GM21360 (cell line): ENCODE measurements around the gene CCN2.
"Not testable (repeated sequence)": the region's sequence is repeated elsewhere in the genome, so short reads cannot be mapped to it uniquely, and the experiment has no call there.

Source experiments
- ATAC-seq: cut with Tn5 transposase; IDR thresholded peaks from one replicate; pipeline ENCODE4 v1.9.1; 2021; ENCODE audit warnings: mild to moderate bottlenecking, moderate library complexity; ENCODE audit not compliant: unreplicated experiment

Gene CCN2

DNA sequence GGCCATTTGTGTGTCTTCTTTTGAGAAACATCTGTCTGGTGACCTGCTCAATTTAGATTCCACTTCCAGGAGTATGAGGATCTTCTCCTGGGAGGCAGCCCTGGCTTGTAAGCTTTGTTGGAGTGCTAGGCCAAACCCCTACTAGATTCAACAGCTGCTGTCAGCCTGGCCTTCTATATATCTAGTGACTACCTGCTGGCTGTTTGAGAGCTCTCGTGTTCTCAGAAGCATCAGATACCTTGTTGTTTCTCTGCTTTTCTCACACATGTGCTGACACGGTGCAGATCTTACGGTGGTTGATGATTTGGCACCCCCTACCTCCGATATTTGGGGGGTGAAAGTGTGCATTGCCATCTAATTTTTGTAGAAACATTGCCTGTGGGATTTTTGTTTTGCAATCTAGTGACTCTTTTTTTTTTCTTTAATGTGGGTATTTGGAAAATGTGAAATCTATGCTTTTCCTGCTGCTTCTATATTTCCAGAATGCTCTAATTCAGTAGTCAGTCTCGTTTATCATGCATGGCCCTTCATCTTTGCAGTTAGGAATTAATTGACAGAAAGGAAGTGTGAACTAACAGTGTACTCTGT, 4.7 kb downstream of the CCN2 start:
- ATAC-seq = no peak

DNA sequence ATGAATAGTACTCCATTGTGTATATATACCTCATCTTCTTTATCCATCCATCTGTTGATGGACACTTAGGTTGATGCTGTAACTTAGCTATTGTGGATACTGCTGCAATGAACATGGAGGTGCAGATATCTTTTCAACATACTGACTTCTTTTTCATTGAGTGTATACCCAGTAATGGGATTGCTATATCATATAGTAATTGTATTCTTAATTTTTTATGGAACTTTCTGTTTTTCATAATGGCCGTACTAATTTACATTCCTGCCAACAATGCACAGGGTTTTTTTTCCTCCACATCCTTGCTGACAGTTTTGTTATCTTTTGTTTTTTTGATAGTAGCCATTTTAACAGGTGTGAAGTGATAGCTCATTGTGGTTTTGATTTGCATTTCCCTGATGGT, 5.2 kb downstream of the CCN2 start:
- ATAC-seq = no peak

- no peak for ATAC-seq
These were observed 13.2 kb downstream of the CCN2 start for GRCh38 chr6:131937703-131938631.

- no peak for ATAC-seq
These were observed 13.9 kb downstream of the CCN2 start for GRCh38 chr6:131937226-131937625.

DNA sequence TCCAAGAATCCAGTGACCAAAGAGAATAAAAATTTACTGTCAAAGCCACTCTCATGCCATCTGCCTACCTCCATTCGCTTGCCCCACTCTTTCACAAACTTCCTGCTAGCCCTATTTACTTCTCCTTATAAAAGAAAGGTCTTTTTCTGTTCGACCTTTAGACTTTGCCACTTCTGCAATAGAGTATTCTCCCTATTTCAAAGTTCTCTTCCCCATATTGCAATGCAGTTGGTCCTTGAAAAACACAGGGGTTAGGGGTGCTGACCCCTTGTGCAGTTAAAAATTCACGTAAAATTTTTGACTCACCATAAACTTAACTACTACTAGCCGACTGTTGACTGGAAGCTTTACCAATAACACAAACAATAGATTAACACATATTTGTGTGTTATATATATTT, 15.0 kb downstream of the CCN2 start:
- ATAC-seq = no peak

DNA sequence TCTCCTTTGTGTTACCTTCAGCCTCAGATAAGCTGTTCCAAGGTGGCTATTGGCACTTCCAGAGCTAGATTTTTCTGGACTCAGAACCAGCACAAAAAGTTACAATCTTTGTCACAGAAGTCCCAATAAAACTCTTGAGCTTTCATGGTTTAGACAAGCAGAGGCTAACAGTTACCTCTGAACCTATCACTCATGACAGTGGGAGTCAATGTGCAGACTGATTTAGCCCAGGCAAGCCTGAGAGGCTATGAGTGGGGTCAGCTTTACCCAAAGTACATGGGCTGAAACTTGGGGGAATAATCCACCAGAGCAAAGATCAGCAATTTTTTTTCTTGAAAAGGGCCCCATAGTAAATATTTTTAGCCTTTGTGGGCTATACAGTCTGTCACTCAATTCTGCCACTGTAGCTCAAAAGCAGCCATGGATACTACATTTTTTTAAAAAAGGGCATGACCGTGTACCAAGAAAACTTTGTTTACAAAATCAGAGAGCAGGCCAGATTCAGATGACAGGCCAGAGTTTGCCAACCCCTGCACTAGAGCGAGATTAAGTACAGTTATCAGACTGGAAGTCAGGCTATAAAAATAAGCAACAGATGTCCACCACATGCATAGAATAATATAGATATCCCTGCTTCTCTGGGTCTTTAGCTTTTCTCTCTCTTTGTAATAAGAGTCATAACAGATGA, 20.0 kb downstream of the CCN2 start:
- ATAC-seq = no peak

- no peak for ATAC-seq
These were observed 21.2 kb downstream of the CCN2 start for GRCh38 chr6:131929976-131930375.

GRCh38 chr6:131929264-131929663, 21.9 kb downstream of the CCN2 start:
- ATAC-seq = no peak

DNA sequence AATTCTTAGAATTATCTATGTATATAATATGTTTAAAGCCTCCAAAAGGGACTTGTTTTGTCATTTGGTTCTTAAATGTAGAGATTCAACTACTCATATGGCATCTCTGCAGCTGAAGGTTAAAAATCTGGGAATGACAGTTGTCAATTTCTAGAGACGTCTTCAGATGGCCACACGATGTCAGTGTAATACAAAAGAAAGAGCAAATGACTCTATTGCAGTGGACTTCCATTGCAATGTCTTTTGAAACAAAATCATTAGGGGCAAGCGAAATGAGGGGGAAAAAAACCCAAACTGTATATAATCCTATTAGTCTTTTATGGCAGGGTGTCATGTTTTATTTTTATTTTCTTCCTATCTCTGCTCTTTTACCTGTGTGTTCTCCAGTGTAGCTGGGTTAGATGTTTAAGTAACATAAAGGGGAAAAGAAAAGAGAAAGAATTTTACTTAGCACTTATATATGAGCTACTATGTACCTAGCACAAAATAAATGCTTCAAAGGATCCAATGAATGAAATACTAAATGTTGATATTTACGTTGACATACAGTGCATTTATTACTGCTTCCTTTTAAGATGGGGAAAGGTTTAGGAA, 26.2 kb downstream of the CCN2 start:
- ATAC-seq = no peak

- no peak for ATAC-seq
These were observed 27.8 kb downstream of the CCN2 start for GRCh38 chr6:131923356-131923755.

- no peak for ATAC-seq
These were observed 30.5 kb downstream of the CCN2 start for GRCh38 chr6:131920656-131921055.

GRCh38 chr6:131918650-131919355, 32.4 kb downstream of the CCN2 start:
- ATAC-seq = no peak

- no peak for ATAC-seq
These were observed 33.2 kb downstream of the CCN2 start for GRCh38 chr6:131917763-131918649.

DNA sequence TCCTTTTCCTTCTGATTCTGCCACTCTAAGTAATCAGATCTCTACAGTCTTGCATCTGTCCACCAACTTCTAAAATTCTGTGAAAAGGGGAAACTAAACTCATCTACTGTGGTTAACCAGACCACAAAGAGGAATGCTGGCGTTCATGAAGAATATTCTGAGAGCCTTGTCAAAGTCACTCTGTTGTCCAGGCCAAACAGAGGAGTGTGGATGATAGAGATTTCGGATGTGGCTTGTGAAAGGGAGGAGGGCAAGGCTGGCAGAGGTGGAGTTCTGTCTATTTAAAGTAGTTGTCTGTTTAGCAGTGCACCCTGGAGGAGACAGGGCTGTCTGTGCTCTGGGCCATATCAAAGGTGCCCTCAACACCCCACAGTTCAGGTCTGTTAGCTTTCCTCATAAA, 33.9 kb downstream of the CCN2 start:
- ATAC-seq = no peak

- ATAC-seq = no peak
These were observed 34.3 kb downstream of the CCN2 start for GRCh38 chr6:131916847-131917246.

GRCh38 chr6:131916091-131916796, 34.9 kb downstream of the CCN2 start:
- ATAC-seq = not testable (repeated sequence)

DNA sequence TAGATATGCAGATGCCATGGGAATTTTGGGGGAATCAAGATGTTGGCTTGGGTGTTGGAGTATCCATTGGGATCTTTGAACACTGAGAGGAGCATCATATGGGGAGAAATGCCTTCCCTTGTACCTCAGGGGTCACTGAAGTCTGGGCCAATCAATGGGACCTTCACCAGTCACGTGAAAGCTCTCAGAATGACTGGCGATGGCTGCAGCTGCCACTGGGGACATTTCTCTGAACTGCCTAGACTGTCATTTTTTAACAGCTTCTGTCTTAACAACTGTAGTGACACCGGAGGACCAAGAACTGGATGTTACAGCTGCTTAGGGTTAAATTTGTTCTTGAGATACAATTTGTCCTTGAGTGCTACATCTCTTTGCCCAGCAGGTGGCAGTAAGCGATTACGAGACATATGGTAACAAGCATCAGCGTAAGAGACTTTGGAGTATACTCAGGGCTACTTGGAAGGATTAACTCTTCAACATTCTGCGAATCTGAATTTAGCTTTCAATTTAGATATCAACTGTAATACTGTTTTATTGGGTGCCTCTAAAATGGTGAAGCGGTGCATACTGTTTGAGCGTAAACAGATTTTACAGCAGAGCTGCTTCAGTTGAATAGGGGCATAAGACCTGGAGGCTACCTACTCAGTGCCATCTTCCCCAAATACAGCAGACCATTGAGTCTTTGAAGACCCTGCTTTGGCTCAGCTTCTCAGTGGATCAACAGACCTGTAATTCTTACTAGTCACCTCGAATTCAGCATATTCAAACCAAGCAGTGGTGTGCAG, 36.0 kb downstream of the CCN2 start:
- no peak for ATAC-seq

GRCh38 chr6:131914234-131914633, 36.9 kb downstream of the CCN2 start:
- no peak for ATAC-seq
